ENCODE results near the gene TAX1BP1.

Gene TAX1BP1

DNA sequence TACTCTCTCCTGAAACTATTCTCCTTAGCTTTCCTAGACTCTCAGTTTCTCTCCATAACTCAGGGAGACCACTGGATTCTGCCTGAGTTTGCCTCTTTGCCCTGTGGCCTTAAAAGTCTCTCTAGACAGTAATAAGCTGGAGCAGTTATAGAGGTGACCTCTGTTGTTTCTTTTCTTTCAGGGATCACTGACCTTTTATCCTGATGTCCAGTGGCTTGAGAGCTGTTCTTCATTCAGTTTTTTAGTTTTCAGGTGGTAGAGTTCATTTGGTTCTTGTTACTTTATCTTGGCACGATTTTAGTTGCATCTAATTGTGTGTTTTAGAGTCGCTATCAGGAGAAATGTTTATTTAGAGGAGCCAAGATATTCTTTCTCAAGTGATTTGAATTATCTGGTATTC is 37.7 kb downstream of the TAX1BP1 start:
- DNase-seq (ENCODE audit: low read depth in 2 of 2, low spot score in 1 of 2), result no peak

- DNase-seq (ENCODE audit: low read depth in 2 of 2, low spot score in 1 of 2), result no peak
These were observed 39.9 kb downstream of the TAX1BP1 start for GRCh38 chr7:27779873-27780272.

GRCh38 chr7:27781188-27781587 is 41.2 kb downstream of the TAX1BP1 start:
- no peak for DNase-seq (ENCODE audit: low read depth in 2 of 2, low spot score in 1 of 2)

DNA sequence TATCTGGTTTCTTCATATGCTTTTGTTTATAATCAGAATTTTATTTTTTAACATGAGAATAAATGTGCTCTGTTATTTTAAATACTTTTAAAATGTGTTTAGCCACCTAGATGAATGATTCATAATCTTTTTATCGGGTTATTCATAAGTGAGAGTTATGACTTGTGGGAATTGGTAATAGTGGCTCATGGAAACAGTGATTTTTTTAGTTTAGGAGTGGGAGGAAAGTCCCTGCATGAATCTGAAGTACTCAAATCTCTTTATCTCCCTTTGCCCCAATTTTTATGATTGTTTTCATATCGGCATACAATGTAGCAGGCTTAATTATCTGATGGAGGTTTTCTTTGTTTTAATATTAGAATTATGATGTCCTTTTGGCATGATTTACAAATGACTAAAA is 42.9 kb downstream of the TAX1BP1 start:
- DNase-seq (ENCODE audit: low read depth in 2 of 2, low spot score in 1 of 2), result no peak

GRCh38 chr7:27784399-27785053 is 44.6 kb downstream of the TAX1BP1 start:
- no peak for DNase-seq (ENCODE audit: low read depth in 2 of 2, low spot score in 1 of 2)

GRCh38 chr7:27788437-27788836 is 48.5 kb downstream of the TAX1BP1 start:
- DNase-seq (ENCODE audit: low read depth in 2 of 2, low spot score in 1 of 2), result no peak

DNA sequence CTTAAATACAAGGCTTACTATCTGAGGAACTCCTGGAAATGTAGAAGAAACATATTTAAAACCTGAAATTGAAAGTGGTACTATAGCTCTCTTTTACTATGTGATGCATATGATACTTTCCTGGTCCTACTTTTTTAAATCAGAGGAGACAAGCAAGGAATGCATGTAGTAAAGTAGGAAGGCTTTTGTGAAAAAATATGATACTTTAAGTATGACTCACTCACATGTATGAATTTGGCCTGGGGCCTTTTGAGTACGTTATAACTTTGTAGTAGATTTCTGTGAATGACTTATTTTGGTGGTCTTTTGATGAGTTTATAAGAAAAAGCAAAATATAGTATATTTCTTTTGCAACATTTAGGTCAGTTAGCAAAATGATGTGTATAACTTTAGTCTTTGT is 53.8 kb downstream of the TAX1BP1 start:
- DNase-seq (ENCODE audit: low read depth in 2 of 2, low spot score in 1 of 2), result no peak

GRCh38 chr7:27795977-27796376 is 56.0 kb downstream of the TAX1BP1 start:
- DNase-seq (ENCODE audit: low read depth in 2 of 2, low spot score in 1 of 2), result no peak

DNA sequence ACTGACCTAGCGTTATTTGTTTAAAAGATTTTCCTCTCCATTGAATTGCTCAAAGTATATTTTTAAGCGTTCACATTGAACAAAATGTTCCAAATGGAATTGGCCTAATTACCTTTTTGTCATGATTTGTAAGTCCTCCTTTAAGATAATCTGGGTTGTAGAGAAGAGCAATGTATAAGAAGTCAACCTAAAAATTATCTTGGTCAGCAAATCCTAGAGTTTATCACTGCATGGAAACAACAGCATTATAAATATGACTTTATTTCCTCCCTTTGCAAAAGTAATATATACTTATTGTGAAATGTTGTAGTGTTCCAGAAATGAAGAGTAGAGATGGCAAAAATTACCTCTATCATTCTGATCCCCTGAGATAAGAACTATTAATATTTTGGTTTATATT is 59.2 kb downstream of the TAX1BP1 start:
- no peak for DNase-seq (ENCODE audit: low read depth in 2 of 2, low spot score in 1 of 2)

DNA sequence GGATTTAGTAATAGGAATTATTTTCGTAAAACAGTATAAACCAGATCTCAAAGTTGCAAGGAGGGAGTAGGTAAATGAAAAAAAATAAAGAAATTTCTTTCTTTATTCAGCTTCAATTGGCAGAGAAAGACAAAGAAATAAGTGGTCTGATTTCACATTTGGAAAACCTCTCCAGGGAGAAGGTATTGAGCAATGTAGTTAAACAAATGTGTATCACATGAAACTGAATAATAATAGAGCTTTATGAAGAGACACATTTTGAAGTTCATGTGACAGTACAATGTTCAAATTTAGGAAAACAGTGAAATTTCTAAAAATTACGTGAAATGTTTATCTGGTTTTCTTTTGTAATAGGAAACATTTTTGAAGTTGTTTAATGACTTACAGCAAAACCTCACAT is 63.0 kb downstream of the TAX1BP1 start:
- DNase-seq (ENCODE audit: low read depth in 2 of 2, low spot score in 1 of 2), result no peak

DNA sequence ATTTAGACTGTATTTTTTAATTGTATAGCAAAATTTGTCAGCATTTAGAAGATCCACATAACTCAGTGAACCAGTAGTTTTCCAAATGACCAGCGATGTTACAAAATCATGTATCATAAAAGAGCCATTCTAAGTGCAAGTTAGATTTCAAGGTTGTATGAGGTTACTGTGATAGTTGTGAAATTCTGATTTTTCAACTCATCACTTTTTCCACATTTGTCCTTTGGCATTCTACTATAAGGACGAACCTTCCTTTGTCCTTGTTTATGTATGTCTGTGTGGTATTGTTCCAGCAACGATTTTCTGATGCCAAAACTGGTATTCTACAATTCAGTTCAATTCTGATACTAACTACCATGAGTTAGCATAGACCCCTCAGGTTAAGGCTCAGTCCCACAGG is 64.2 kb downstream of the TAX1BP1 start:
- DNase-seq (ENCODE audit: low read depth in 2 of 2, low spot score in 1 of 2), result no peak

GRCh38 chr7:27808626-27809025 is 68.7 kb downstream of the TAX1BP1 start:
- DNase-seq (ENCODE audit: low read depth in 2 of 2, low spot score in 1 of 2), result no peak

DNA sequence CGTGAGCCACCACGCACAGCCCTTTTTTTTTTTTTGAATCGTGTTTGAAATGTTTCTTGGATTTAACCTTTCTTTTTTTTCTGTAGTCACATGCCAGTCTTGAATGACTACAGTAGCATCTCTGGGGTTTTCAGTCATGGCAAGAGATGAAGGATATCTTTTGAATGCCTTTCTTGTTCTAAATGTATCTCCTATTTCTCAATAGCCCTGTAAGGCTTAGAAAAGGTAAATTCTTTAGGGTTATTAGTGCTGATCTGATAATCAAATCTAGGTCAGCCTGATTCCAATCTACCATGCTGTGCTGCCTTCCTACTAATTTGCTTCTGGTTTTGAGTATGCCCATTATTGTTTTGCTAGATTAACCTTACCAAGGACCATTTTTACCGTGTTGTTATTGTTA is 70.2 kb downstream of the TAX1BP1 start:
- no peak for DNase-seq (ENCODE audit: low read depth in 2 of 2, low spot score in 1 of 2)

GRCh38 chr7:27812706-27813105 is 72.7 kb downstream of the TAX1BP1 start:
- no peak for DNase-seq (ENCODE audit: low read depth in 2 of 2, low spot score in 1 of 2)

- no peak for DNase-seq (ENCODE audit: low read depth in 2 of 2, low spot score in 1 of 2)
These were observed 82.3 kb downstream of the TAX1BP1 start for GRCh38 chr7:27822245-27822644.

DNA sequence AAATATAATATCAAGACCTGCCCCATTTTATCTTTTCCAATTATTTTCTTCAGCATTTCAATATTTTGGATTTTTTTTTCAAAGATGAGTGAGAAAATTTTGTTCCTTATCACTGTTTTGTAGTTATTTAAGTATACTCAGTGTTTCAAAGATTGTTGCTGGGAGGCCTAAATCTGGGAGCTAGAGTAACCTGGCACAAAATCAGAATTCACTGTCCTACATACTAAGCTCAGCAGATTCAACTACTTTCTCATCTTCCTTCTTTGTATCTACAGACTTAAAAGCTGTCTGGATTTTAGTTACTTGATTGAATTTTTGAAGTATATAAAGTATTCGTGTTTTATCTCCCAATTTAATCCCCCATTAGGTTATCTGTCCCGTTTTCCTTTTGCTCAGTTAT is 85.9 kb downstream of the TAX1BP1 start:
- no peak for DNase-seq (ENCODE audit: low read depth in 2 of 2, low spot score in 1 of 2)

DNA sequence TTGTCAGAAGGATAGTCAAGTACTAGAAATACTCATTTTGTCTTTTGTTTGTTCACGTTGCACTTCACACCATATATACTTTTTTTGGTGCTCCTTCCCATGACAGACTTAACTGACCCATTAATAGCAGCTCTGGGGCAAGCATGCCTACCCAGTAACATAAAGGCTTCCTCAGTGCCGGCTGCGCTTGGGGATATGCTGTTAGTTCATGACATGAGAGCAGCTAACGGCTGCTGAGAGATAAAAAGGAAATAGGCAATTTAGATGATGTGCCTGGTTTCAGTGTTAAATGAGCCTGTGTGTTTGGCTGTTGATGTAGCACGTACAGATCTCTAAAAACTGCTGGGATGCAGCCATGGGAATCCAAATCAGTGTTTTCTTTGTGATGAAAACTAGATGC is 86.4 kb downstream of the TAX1BP1 start:
- no peak for DNase-seq (ENCODE audit: low read depth in 2 of 2, low spot score in 1 of 2)

DNA sequence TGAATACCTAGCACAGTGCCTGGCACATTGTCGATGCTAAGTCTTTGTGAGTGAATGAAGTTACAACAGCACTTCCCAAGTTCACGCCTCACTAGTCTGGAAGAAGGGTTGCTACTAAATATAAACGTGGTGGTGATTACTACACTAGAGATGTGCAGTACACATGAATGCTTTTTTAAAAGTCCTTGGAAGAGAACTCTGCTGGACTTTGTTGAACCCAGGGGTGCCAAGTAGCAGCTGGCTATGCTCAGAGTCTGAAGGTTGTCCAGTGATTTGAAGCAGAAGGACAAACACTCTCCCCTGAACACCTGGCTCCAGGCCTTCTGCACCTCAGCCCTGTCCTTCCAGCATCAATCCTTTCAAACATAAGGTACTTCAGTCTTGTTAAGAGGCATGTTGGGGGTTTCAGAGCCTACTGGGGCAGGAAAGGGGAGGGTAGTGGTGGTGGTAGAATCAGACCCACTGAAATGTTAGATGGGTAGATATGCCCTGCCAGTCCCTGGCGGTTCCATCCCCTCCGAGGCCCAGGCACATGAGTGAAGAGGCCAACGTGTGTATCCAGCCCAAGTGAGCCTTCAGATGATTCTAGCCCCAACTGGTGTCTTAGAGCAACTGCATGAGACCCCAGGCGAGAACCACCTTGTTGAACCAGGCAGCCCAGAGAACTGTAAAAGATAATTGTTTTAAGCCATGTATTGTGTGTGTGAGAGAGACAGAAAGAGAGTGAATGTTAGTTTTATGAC is 94.4 kb downstream of the TAX1BP1 start:
- DNase-seq (ENCODE audit: low read depth in 2 of 2, low spot score in 1 of 2), result no peak

DNA sequence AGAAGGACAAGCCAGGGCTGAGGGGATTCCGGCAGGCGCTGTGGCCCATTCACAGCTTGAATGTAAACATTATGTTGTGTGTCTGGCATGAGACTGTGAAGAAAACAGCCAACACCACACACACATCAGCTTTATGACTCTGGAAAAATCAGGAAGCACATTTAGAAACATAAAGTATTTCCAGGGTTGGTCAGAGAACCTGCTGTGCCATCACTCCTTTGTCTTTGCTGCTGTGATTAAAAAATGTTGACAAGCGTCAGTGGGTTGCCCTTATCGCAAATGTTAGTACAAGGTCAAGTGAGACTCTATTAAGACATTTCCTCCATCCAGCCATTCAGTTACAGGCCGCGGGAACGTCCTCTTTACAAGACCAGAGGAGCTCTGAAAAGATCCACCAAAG is 95.4 kb downstream of the TAX1BP1 start:
- DNase-seq (ENCODE audit: low read depth in 2 of 2, low spot score in 1 of 2), result no peak

DNA sequence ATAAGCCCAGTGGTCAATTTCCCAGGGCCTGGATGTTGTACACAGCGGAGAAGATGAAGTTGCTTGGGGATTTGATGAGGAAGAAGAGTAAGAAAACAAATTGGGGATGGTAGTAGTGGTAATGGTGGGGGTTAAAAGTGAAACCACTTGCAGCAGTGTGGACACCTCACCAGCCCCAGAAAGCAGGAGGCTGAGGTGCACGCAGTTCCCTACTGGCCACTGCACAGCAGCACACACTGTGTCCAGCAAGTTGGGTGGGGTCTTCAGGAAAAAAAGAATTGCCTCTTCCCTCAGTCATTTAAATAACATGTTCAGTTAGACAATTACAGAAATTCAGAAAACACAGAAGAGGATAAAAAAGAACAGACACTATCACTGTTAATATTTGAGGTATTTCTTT is 96.6 kb downstream of the TAX1BP1 start:
- no peak for DNase-seq (ENCODE audit: low read depth in 2 of 2, low spot score in 1 of 2)

DNA sequence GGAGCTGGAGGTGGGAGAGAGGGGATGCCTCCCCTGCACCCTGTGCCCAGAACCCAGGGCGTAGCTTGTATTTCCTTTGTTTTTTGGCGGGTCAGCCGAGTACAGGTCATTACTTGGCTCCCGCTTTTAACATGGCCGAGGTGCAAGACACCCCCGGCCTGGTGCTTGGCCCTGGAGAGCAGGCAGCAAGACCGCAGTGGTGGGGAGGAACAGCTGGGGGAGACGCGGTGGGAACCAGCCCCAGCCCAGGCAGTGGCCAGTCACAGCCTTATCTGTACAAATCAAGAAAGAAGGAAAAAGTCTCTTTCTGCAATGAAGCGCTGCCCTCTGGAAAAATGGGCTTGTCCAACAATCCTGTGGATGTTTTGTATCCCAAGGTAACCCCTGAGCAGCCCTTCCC is 99.1 kb downstream of the TAX1BP1 start:
- no peak for DNase-seq (ENCODE audit: low read depth in 2 of 2, low spot score in 1 of 2)

DNA sequence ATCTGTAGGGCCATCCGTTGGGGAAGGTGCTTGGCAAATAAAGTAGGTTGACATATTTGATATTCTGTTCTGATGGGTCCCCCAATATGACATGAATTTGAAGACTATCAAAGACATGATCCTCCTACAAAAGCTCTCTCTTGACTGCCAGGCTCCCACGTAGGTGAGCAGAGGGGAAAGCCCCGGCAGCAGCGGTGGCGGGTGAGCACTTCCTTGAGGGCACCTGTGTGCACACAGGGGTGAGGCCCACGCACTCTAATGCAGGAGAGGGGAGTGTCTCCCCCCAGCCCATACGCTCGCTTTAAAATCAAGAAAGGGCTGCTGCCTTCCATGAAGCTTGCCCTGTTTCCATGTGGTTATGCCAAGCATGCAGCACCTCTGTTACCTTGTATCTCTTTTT is 100.4 kb downstream of the TAX1BP1 start:
- peak; percentile 5 to 7 for DNase-seq (ENCODE audit: low read depth in 2 of 2, low spot score in 1 of 2)

DNA sequence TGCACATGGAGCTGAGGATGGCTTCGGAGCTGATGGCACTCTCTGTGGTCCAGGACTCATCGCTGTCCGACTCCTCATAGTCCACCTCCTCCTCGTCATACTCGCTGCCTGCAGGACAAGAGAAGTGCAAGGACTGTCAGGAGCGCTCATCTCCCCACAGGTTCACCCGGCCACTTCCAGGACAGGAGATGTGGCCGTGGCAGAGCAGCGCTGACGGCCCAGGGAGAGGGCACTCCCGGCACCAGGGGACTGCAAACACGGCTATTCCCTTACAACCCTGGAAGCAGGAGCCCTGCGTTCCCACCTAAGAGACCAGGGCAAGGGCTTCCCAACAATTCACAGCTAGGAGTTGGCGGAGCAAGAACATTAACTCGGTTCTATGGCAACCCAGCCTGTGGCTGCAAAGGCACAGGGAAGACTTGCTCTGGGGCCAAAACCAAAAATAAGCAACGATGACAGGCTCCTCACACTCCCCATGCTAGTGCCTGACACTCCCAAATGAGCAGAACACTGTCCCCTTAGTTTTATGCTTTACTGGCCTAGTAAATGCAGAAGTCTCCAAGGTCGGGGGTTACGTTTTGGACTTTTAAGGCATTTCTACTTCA is 100.9 kb downstream of the TAX1BP1 start:
- no peak for DNase-seq (ENCODE audit: low read depth in 2 of 2, low spot score in 1 of 2)
